H9 (cell line): ENCODE data around the gene PODXL2. TPM values are rescaled to one million over a fixed set of nuclear protein-coding genes. Genes with fewer than 3 reads are reported as not detected.

Source experiments
- DNase-seq: peaks from one replicate; pipeline ENCODE4 v3.0.0-alpha.2; 2017
- H2AFZ ChIP-seq: one replicate; pipeline ENCODE4 v1.6.1; 2013; ENCODE audit warnings: mild to moderate bottlenecking, low read length, control low read depth, moderate library complexity
- H2AK5ac ChIP-seq: 2 replicates; pipeline ENCODE4 v1.6.1; 2013; ENCODE audit warnings: low read length, control low read depth, mixed read lengths; ENCODE audit not compliant: insufficient read length
- H2BK120ac ChIP-seq: one replicate; pipeline ENCODE4 v1.6.1; 2013; ENCODE audit warnings: low read depth, mild to moderate bottlenecking, low read length, control low read depth, inconsistent platforms; ENCODE audit not compliant: poor library complexity, severe bottlenecking
- H2BK12ac ChIP-seq: 2 replicates; pipeline ENCODE4 v1.6.1; 2013; ENCODE audit warnings: low read length, control low read depth, mixed read lengths, low read depth; ENCODE audit not compliant: insufficient read length
- H2BK15ac ChIP-seq: 2 replicates; pipeline ENCODE4 v1.6.1; 2013; ENCODE audit warnings: low read depth, low read length, control low read depth
- H2BK20ac ChIP-seq: one replicate; pipeline ENCODE4 v1.6.1; 2013; ENCODE audit warnings: low read depth, mild to moderate bottlenecking, low read length, control low read depth, inconsistent platforms; ENCODE audit not compliant: poor library complexity, severe bottlenecking
- H2BK5ac ChIP-seq: 2 replicates; pipeline ENCODE4 v1.6.1; 2013; ENCODE audit warnings: low read length, control low read depth, mixed read lengths; ENCODE audit not compliant: insufficient read length
- H3K14ac ChIP-seq: 2 replicates; pipeline ENCODE4 v1.6.1; 2013; ENCODE audit warnings: low read length, control low read depth; ENCODE audit not compliant: insufficient read depth
- H3K18ac ChIP-seq: 2 replicates; pipeline ENCODE4 v1.6.1; 2013; ENCODE audit warnings: low read depth, mild to moderate bottlenecking, mixed read lengths, low read length, control low read depth; ENCODE audit not compliant: insufficient read length
- H3K23ac ChIP-seq: 2 replicates; pipeline ENCODE4 v1.6.1; 2013; ENCODE audit warnings: low read length, control low read depth, mixed read lengths, low read depth; ENCODE audit not compliant: insufficient read length
- H3K23me2 ChIP-seq: 2 replicates; pipeline ENCODE4 v1.6.1; 2013; ENCODE audit warnings: low read depth, mild to moderate bottlenecking, mixed read lengths, low read length, control low read depth; ENCODE audit not compliant: insufficient read length, poor library complexity, severe bottlenecking
- H3K27ac ChIP-seq: 2 replicates; pipeline ENCODE4 v1.5.1; 2013; ENCODE audit warnings: low read length, control low read depth, mixed read lengths, low read depth; ENCODE audit not compliant: insufficient read length
- H3K27me3 ChIP-seq: 2 replicates; pipeline ENCODE4 v1.6.1; 2013; ENCODE audit warnings: low read length, control low read depth, inconsistent platforms; ENCODE audit not compliant: insufficient read depth
- H3K4ac ChIP-seq: 2 replicates; pipeline ENCODE4 v1.6.1; 2013; ENCODE audit warnings: low read depth, mild to moderate bottlenecking, control low read depth, inconsistent platforms, low read length, moderate library complexity
- H3K4me1 ChIP-seq: 2 replicates; pipeline ENCODE4 v1.6.1; 2013; ENCODE audit warnings: low read length, control low read depth, inconsistent platforms; ENCODE audit not compliant: insufficient read depth
- H3K4me2 ChIP-seq: 2 replicates; pipeline ENCODE4 v1.6.1; 2013; ENCODE audit warnings: low read length, control low read depth, mixed read lengths; ENCODE audit not compliant: insufficient read length, insufficient read depth
- H3K56ac ChIP-seq: 2 replicates; pipeline ENCODE4 v1.6.1; 2013; ENCODE audit warnings: low read depth, mild to moderate bottlenecking, mixed read lengths, low read length, control low read depth; ENCODE audit not compliant: insufficient read length
- H3K79me1 ChIP-seq: 2 replicates; pipeline ENCODE4 v1.6.1; 2013; ENCODE audit warnings: low read depth, mild to moderate bottlenecking, moderate library complexity, low read length, control low read depth, inconsistent platforms; ENCODE audit not compliant: insufficient read depth, poor library complexity, severe bottlenecking
- H3K79me2 ChIP-seq: 2 replicates; pipeline ENCODE4 v1.6.1; 2013; ENCODE audit warnings: low read length, control low read depth, inconsistent platforms; ENCODE audit not compliant: insufficient read depth
- H3K9ac ChIP-seq: 2 replicates; pipeline ENCODE4 v1.6.1; 2013; ENCODE audit warnings: low read length, control low read depth, mixed read lengths; ENCODE audit not compliant: insufficient read length; ENCODE audit errors: extremely low read depth
- H3K9me3 ChIP-seq: one replicate; pipeline ENCODE4 v1.6.1; 2013; ENCODE audit warnings: low read depth, low read length, inconsistent platforms; ENCODE audit not compliant: control insufficient read depth
- H3T11ph ChIP-seq: one replicate; pipeline ENCODE4 v1.6.1; 2013; ENCODE audit warnings: mild to moderate bottlenecking, low read length, control low read depth, inconsistent platforms
- H4K20me1 ChIP-seq: one replicate; pipeline ENCODE4 v1.6.1; 2013; ENCODE audit not compliant: control insufficient read depth, insufficient read length, insufficient read depth
- H4K5ac ChIP-seq: 2 replicates; pipeline ENCODE4 v1.6.1; 2013; ENCODE audit warnings: low read depth, mild to moderate bottlenecking, mixed read lengths, low read length, control low read depth; ENCODE audit not compliant: insufficient read length
- H4K8ac ChIP-seq: replicated peaks from 2 replicates; pipeline ENCODE4 v1.6.1; 2013; ENCODE audit warnings: low read length, control low read depth, mixed read lengths, low read depth; ENCODE audit not compliant: insufficient read length
- H4K91ac ChIP-seq: 2 replicates; pipeline ENCODE4 v1.6.1; 2013; ENCODE audit warnings: low read depth, mild to moderate bottlenecking, moderate library complexity, mixed read lengths, low read length, control low read depth; ENCODE audit not compliant: insufficient read length
- H3K27ac Mint-ChIP-seq, 3 experiments: 2 replicates in 2 of 3; 3 replicates in 1 of 3; pipeline ENCODE4 v1.8.0; 2020 to 2021; ENCODE audit warnings: mixed read lengths in 3 of 3, mild to moderate bottlenecking in 1 of 3, moderate library complexity in 1 of 3
- H3K27me3 Mint-ChIP-seq: 2 replicates; pipeline ENCODE4 v1.8.0; 2021; ENCODE audit warnings: low read depth, mild to moderate bottlenecking, moderate library complexity, mixed read lengths
- H3K36me3 Mint-ChIP-seq, 3 experiments: 2 replicates in 2 of 3; 3 replicates in 1 of 3; pipeline ENCODE4 v1.8.0; 2020 to 2021; ENCODE audit warnings: low read depth in 3 of 3, mixed read lengths in 3 of 3; ENCODE audit not compliant: insufficient read depth in 1 of 3
- H3K4me1 Mint-ChIP-seq, 2 experiments: 2 replicates each; pipeline ENCODE4 v1.8.0; 2020; ENCODE audit warnings: mixed read lengths in 2 of 2
- H3K4me3 Mint-ChIP-seq, 2 experiments: 2 replicates in 1 of 2; 3 replicates in 1 of 2; pipeline ENCODE4 v1.8.0; 2020 to 2021; ENCODE audit warnings: mild to moderate bottlenecking in 2 of 2, mixed read lengths in 2 of 2, moderate library complexity in 1 of 2
- H3K9me3 Mint-ChIP-seq, 2 experiments: 2 replicates in 1 of 2; 3 replicates in 1 of 2; pipeline ENCODE4 v1.8.0; 2020; ENCODE audit warnings: mild to moderate bottlenecking in 2 of 2, mixed read lengths in 2 of 2, moderate library complexity in 1 of 2
- WGBS: extraction: QIAGEN DNeasy Blood & Tissue Kit; methylation state at CpG from one replicate; pipeline ENCODE4 v1.1.7; 2013; ENCODE audit warnings: missing lambda C conversion rate, low lambda C conversion rate, mixed read lengths; ENCODE audit not compliant: insufficient read length; ENCODE audit errors: extremely low coverage; 5-methylcytosine and 5-hydroxymethylcytosine counted together
- total RNA-seq: library from RNA; stranded (reverse); gene quantifications from 2 replicates; pipeline ENCODE4 v1.2.1, GENCODE V29; 2021
- TF ChIP-seq, protein P1 (sequence below): fragments of 200-600 bp; sonication (generic); conservative IDR thresholded peaks from 3 replicates; pipeline ENCODE4 v1.8.0; 2021; ENCODE audit warnings: antibody characterized with exemption, mild to moderate bottlenecking

Gene PODXL2
- total RNA-seq, 1 experiment from 2014 or later = 24.6 TPM

GRCh38 chr3:127593178-127593577 is 35.8 kb upstream of the PODXL2 start:
- H3K14ac ChIP-seq = no peak overlapping the region
- no peak overlapping the region for H3K18ac ChIP-seq
- H3K27ac ChIP-seq = no peak overlapping the region
- H4K5ac ChIP-seq = no peak overlapping the region
- no peaks in the 10 kb centered on the region for H3K9me3 ChIP-seq
- H3K23me2 ChIP-seq = peaks cover 5% of the 10 kb centered on the region
- no peaks in the 10 kb centered on the region; a peak in 1 of 5 replicates for H3K9me3 Mint-ChIP-seq
- H2AK5ac ChIP-seq = no peak overlapping the region
- H4K20me1 ChIP-seq = peaks cover 3% of the 10 kb centered on the region
- no peak overlapping the region for H2BK12ac ChIP-seq
- no peaks in the 10 kb centered on the region for H3K79me2 ChIP-seq
- WGBS = no CpG with 5 or more reads among the region's 5 CpGs
- TF ChIP-seq, protein P1, sequence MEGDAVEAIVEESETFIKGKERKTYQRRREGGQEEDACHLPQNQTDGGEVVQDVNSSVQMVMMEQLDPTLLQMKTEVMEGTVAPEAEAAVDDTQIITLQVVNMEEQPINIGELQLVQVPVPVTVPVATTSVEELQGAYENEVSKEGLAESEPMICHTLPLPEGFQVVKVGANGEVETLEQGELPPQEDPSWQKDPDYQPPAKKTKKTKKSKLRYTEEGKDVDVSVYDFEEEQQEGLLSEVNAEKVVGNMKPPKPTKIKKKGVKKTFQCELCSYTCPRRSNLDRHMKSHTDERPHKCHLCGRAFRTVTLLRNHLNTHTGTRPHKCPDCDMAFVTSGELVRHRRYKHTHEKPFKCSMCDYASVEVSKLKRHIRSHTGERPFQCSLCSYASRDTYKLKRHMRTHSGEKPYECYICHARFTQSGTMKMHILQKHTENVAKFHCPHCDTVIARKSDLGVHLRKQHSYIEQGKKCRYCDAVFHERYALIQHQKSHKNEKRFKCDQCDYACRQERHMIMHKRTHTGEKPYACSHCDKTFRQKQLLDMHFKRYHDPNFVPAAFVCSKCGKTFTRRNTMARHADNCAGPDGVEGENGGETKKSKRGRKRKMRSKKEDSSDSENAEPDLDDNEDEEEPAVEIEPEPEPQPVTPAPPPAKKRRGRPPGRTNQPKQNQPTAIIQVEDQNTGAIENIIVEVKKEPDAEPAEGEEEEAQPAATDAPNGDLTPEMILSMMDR = no peak
- no peak overlapping the region for H3K9ac ChIP-seq
- H2AFZ ChIP-seq = no peak overlapping the region
- peaks cover 27 to 28% of the 10 kb centered on the region in 2 experiments for H3K4me1 Mint-ChIP-seq
- no peaks in the 10 kb centered on the region for H3K27me3 ChIP-seq
- H4K91ac ChIP-seq = no peak overlapping the region
- no peak overlapping the region for H2BK20ac ChIP-seq
- no peak overlapping the region for H3K4ac ChIP-seq
- H2BK5ac ChIP-seq = no peak overlapping the region
- H3K4me3 Mint-ChIP-seq = no peak overlapping the region; a peak in 1 of 5 replicates
- H3K27ac Mint-ChIP-seq = no peak overlapping the region
- no peaks in the 10 kb centered on the region for H3K79me1 ChIP-seq
- H3K4me2 ChIP-seq = no peak overlapping the region
- no peaks in the 10 kb centered on the region for H3K4me1 ChIP-seq
- no peak overlapping the region for H3T11ph ChIP-seq
- H4K8ac ChIP-seq = no peak overlapping the region
- H3K56ac ChIP-seq = no peak overlapping the region
- H3K27me3 Mint-ChIP-seq = peaks cover 11% of the 10 kb centered on the region
- H2BK15ac ChIP-seq = no peak overlapping the region
- H2BK120ac ChIP-seq = no peak overlapping the region
- no peak for DNase-seq
- H3K23ac ChIP-seq = no peak overlapping the region
- peaks cover 0 to 8% (median 2%) of the 10 kb centered on the region in 3 experiments; a peak in 3 of 7 replicates for H3K36me3 Mint-ChIP-seq
